WERI-Rb-1 (cell line): ENCODE measurements around the gene NR5A2.

Experiments
- DNase-seq: peaks from one replicate; pipeline ENCODE4 v3.0.0-alpha.2; 2020
- H3K27ac ChIP-seq: fragments of 250-450 bp; sonication (Bioruptor Pico); 2 replicates; pipeline ENCODE4 v1.5.1; 2020; ENCODE audit warnings: mild to moderate bottlenecking, moderate library complexity
- H3K27me3 ChIP-seq: fragments of 250-450 bp; sonication (Bioruptor Pico); 2 replicates; pipeline ENCODE4 v1.5.1; 2021; ENCODE audit warnings: mild to moderate bottlenecking, low read depth, moderate library complexity; ENCODE audit not compliant: insufficient read depth, severe bottlenecking
- H3K36me3 ChIP-seq: fragments of 250-450 bp; sonication (Bioruptor Pico); 2 replicates; pipeline ENCODE4 v1.5.1; 2020; ENCODE audit warnings: mild to moderate bottlenecking, moderate library complexity
- H3K4me3 ChIP-seq: 2 replicates; pipeline ENCODE4 v1.5.1; 2011; ENCODE audit warnings: low read depth, mild to moderate bottlenecking, control low read depth, low read length
- H3K9me3 ChIP-seq: fragments of 250-450 bp; sonication (Bioruptor Pico); 2 replicates; pipeline ENCODE4 v1.5.1; 2021; ENCODE audit warnings: mild to moderate bottlenecking, moderate library complexity; ENCODE audit not compliant: severe bottlenecking
- TF ChIP-seq, protein P1 (sequence below): IDR thresholded peaks from 2 replicates; pipeline ENCODE4 v1.5.1; 2011; ENCODE audit warnings: low read depth, mild to moderate bottlenecking, control low read depth, inconsistent platforms, low read length

The NR5A2 gene

DNA sequence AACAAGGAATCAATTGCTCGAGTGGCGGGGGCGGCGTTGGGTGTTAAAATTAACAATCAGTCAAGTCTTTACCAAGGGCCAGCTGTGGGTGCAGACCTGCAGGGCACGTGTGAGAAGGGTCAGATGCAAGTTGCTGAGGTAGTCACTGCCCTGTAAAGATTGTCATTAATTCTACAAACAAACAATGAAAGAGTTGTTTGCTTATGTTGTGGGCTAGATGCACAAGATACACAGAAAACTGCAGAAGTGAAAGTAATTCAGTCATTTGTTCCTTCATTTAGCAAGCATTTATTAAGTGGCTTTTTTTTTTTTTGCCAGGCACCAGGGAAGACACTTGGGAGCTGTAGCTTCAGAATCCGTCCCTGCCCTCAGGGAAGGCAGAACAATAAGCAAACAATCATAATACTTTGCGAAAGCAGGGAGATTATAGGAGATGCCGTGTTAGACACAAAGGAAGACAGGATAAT, 79.5 kb downstream of the NR5A2 start:
- Histone ChIP-seq H3K27ac (no peak overlapping the region), H3K36me3 (no peaks in the 10 kb centered on the region), H3K4me3 (no peak overlapping the region), H3K9me3 (no peaks in the 10 kb centered on the region), H3K27me3 (no peaks in the 10 kb centered on the region)
- TF ChIP-seq, protein P1, sequence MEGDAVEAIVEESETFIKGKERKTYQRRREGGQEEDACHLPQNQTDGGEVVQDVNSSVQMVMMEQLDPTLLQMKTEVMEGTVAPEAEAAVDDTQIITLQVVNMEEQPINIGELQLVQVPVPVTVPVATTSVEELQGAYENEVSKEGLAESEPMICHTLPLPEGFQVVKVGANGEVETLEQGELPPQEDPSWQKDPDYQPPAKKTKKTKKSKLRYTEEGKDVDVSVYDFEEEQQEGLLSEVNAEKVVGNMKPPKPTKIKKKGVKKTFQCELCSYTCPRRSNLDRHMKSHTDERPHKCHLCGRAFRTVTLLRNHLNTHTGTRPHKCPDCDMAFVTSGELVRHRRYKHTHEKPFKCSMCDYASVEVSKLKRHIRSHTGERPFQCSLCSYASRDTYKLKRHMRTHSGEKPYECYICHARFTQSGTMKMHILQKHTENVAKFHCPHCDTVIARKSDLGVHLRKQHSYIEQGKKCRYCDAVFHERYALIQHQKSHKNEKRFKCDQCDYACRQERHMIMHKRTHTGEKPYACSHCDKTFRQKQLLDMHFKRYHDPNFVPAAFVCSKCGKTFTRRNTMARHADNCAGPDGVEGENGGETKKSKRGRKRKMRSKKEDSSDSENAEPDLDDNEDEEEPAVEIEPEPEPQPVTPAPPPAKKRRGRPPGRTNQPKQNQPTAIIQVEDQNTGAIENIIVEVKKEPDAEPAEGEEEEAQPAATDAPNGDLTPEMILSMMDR = no peak
- no peak for DNase-seq

DNA sequence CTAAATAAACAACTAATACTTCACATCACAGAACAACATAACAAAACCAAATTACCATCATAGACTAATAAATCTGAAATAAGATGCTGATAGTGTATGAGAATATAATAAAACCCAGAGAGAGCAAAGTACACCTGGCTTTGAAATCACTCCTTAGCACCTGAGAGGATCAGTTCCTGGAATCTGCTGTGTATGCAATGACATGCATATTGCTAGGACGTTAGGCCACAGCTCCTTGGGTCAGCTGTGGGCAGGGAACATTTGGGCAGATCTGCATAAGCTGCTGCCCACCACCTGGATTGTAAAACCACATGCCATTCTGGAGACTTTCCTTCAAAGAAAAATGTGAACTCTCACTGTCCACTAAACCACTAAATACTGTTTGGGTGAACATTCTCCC, 81.1 kb downstream of the NR5A2 start:
- Histone ChIP-seq H3K4me3 (no peak overlapping the region), H3K36me3 (no peaks in the 10 kb centered on the region), H3K9me3 (no peaks in the 10 kb centered on the region), H3K27me3 (no peaks in the 10 kb centered on the region), H3K27ac (no peak overlapping the region)
- TF ChIP-seq, protein P1 = no peak
- DNase-seq = no peak

DNA sequence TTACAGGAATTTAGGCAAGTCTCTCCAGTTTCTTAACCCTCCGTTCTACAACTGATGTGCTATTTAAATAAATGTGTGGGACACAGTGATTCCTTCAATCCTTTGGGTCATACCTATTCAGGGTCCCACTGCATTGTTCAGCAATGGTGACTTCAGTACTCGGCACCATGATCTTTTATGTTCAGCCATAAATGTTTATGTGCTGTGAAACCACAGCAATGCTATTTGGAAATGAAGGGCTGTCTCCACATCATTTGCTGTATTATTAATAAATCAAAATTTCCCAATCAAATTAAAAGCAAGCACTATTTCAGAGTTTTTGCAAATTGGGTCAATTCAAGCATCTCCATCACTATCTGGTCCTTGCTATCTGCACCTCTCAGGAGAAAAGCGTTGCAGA, 84.8 kb downstream of the NR5A2 start:
- no peak overlapping the region for H3K27ac ChIP-seq
- no peaks in the 10 kb centered on the region for H3K27me3 ChIP-seq
- TF ChIP-seq, protein P1 = no peak
- H3K9me3 ChIP-seq = no peaks in the 10 kb centered on the region
- no peaks in the 10 kb centered on the region for H3K36me3 ChIP-seq
- H3K4me3 ChIP-seq = no peak overlapping the region
- no peak for DNase-seq

- H3K27ac ChIP-seq = no peak overlapping the region
- H3K4me3 ChIP-seq = no peak overlapping the region
- TF ChIP-seq, protein P1 = no peak
- no peaks in the 10 kb centered on the region for H3K9me3 ChIP-seq
- no peaks in the 10 kb centered on the region for H3K27me3 ChIP-seq
- no peaks in the 10 kb centered on the region for H3K36me3 ChIP-seq
- no peak for DNase-seq
These were observed 88.0 kb downstream of the NR5A2 start for GRCh38 chr1:200115532-200115931.

GRCh38 chr1:200116324-200116723, 88.8 kb downstream of the NR5A2 start:
- TF ChIP-seq, protein P1 = no peak
- Histone ChIP-seq H3K9me3 (no peaks in the 10 kb centered on the region), H3K27ac (no peak overlapping the region), H3K4me3 (no peak overlapping the region), H3K36me3 (no peaks in the 10 kb centered on the region), H3K27me3 (no peaks in the 10 kb centered on the region)
- DNase-seq = no peak

GRCh38 chr1:200118779-200119505, 91.4 kb downstream of the NR5A2 start:
- TF ChIP-seq, protein P1 = no peak
- Histone ChIP-seq H3K9me3 (no peaks in the 10 kb centered on the region), H3K4me3 (no peak overlapping the region), H3K27me3 (no peaks in the 10 kb centered on the region), H3K36me3 (no peaks in the 10 kb centered on the region), H3K27ac (no peak overlapping the region)
- no peak for DNase-seq
